Pulmonary artery endothelial cell (primary cell): Measurements from ENCODE around the gene PIK3IP1. TPM values are rescaled to one million over a fixed set of nuclear protein-coding genes. Genes with fewer than 3 reads are reported as not detected.
"Not testable (repeated sequence)": the region's sequence is repeated elsewhere in the genome, so short reads cannot be mapped to it uniquely, and the experiment has no call there.

ENCODE experiments used
- DNase-seq: peaks from one replicate; pipeline ENCODE4 v3.0.0-alpha.2; 2011; ENCODE audit warnings: low read depth, low spot score
- total RNA-seq: library from RNA; depleted of rRNA; stranded (reverse); fragments of >200 nt; gene quantifications from 2 replicates; pipeline ENCODE4 v1.2.3, GENCODE V29; 2014

PIK3IP1 gene
- total RNA-seq, 1 donor from 2014 or later: 13.6 TPM

DNA sequence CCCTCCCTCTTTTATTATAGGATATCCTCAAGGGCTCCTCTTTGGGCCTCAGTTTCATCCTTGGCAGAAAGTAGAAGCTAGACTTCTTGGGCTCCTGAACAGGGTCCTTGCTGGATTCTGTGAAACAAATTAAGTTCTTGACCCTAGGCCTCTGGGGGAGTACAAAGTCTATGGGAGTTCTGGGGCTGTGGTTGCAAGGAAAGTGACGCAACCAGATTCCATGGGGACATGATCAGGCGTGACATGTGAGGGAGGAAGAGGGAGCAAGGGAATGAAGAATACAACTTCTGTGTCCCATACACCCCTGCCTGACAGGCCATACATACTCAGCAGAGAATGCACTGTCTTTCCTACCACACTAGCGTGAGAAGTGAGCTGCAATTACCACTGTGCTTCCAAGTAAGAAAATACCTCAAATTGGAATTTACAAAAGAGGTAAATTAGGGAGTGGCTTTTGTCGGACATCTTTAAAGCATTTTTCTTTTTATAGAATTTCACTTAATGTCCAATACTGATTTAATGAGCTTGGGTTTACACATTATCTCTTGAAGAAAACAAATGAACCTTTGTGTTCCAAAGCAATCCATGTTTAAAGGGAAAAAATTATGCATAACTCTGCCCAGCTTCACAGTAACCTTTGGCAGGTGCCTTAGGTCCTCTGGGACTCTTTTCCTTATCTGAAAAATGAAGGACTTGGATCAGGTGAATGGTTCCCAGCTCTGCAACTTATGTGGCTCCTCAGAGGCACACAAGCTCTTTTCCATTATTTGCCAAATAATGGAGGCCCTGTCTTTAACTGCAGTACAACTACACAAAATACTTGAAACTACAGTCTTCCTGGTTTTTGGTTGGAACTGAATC, 41.3 kb downstream of the PIK3IP1 start:
- DNase-seq: no peak

DNA sequence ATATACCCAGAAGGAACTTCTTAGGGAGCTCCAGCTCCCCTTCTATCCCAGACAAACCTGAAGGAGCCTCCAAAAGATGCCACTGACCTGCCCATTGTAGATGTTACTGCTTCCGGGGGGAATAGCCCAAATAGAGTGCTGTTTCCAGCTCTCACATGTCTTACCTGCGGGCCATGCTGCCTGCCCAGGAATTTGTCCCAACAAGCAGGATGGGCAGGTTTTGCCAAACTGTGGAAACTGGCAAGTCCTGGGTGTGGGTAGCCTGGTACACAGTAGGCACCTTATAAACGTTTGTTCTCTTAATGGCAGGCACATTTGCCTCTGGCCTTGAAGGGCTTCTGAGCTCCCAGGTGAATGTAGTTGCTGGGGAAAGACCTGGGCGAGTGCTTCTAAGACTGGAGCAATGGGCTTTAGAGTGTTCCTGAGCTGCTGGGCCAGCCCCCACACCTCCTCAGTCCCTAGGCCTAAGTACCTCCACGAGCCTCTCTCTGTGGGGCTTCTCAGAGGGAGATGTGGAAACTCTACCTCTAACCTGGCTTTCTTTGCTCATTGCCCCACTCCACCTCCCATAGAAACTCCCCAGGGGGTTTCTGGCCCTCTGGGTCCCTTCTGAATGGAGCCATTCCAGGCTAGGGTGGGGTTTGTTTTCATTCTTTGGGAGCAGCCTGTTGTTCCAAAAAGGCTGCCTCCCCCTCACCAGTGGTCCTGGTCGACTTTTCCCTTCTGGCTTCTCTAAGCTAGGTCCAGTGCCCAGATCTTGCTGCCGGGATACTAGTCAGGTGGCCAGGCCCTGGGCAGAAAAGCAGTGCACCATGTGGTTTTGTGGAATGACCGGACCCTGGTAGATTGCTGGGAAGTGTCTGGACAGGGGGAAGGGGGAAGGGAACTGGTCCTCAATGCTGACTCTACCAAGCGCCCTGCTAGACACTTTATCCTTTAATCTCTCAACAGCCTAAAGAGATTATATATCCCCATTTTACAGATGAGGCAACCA, 43.0 kb downstream of the PIK3IP1 start:
- no peak for DNase-seq

DNA sequence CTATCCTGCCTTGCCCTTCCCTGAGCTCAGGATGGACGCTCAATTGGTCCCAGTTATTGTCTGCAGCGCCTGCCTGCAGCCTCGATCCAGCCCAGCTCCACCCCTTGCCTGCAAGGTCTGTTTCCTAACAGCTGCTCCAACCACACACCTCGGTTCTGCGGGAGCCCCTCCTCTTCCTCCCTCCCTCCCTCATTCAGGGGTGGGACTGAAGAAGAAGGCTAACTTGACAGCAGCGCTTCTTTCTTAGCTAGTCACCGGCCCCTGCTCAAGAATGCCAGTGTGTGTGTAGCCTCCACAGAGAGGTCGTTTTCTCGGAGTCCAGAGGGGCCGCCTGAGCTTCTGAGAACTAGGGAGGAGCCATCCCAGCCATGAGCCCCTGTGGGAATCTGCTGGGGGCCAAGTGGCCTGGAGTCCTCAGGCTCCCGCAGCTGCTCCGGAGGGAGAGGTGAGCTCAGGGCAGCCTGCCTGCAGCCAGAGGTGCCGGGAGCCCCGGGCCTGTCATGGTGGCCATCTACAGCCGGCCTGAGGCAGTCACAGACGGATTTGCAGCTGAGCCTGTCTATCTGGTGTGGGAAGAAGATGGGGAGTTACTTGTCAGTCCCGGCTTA, 44.0 kb downstream of the PIK3IP1 start:
- no peak for DNase-seq

DNA sequence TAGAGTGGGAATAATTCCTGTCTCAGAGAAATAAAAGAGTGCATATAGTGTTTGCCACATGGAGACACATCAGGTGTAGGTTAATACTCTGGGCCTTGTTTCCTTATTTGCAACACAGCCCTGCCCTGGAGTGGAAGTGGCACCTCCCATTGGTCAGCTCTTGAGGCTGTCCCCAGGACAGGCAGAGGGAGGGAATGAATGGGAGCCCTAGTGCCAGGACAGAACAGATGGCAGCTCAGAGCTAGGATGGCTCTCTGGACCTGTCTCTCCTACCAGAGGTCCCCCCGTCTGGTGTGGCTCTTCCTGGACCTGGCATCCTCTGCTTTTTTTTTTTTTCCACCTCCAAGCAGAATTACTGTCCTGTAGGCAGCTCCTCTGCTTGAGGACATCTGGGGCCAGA, 44.6 kb downstream of the PIK3IP1 start:
- DNase-seq: no peak

DNA sequence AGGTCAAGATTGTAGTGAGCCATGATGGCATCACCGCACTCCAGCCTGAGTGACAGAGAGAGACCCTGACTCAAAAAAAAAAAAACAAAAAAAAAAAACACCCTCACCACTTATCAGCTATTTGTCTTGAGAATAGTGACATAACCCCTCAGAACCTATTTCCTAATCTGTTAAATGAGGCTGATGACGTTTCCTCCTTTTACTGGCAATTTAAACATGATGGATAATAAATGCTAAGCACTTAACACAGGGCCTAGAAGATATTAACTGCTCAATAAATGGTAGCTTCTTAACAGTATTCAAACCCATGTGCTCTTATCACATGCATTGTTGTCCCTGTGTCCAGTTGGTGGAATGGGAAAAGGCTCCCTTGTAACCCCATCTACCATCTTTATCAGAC, 45.6 kb downstream of the PIK3IP1 start:
- DNase-seq: no peak

DNA sequence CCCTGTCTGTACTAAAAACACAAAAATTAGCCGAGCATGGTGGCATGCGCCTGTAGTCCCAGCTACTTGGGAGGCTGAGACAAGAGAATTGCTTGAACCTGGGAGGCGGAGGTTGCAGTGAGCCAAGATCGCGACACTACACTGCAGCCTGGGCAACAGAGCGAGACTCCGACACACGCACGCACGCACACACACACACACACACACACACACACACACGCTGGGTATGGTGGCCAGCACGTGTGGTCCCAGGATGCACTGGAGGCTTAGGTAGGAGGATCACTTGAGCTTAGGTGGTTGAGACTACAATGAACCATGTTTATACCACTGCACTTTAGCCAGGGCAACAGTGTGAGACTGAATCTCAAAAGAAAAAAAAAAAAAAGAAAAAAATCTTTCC, 46.3 kb downstream of the PIK3IP1 start:
- DNase-seq: not testable (repeated sequence)

DNA sequence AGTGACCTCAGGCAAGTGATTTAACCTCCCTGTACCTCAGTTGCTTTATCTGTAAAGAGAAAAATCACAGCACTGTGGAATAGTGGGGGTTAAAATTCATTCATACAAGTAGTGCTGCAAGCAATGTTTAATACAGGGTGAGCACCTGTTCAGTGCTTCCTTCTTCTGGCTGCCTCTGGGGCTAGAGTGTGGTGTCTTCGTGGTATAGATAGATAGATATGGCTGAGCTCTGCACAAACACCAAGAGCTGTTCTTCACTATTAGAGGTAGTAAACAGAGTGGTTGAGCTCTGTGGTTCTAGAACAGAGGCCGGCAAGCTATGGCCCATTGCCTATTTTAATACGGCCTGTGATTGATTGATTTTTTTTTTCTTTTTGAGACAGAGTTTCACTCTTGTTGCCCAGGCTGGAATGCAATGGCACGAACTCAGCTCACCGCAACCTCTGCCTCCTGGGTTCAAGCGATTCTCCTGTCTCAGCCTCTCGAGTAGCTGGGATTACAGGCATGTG, 47.3 kb downstream of the PIK3IP1 start:
- no peak for DNase-seq

DNA sequence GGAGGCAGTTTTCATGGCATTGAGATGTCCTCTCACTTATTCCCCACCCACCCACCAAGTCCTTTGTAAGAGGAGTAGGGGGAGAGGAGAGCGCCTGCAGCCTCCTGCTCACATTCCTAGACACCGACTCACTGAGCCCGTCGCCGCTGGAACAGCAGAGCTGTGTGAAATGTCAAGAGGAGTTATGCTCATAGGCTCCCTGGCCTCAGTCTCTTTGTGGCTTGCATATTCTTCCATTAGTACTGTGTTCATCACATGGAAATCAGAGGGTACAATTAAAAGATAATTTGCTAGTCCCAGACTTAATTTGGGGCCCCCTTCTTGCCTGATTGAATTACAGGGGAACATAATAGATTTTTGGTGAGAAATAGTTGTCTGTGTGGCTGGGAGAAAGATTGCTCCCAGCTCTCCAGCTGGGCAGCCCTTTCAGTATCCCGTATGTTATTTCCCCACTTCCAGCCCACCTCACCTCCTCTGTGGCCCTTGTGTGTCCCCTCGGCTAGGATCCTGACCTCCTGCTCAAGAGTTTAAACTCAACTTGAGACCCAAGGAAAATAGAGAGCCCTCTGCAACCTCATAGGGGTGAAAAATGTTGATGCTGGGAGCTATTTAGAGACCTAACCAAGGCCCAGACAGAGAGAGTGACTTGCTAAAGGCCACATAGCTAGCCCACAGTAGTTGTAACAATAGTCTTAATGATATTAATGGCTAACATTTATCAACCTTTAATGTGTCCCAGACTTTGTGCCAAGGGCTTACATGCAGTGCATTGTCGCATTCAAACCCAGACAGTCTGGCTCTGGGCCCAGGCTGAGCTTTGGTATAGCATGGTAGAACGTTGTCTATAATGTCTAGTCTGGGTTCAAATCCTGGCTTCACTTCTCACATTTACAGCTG, 48.0 kb downstream of the PIK3IP1 start:
- no peak for DNase-seq

DNA sequence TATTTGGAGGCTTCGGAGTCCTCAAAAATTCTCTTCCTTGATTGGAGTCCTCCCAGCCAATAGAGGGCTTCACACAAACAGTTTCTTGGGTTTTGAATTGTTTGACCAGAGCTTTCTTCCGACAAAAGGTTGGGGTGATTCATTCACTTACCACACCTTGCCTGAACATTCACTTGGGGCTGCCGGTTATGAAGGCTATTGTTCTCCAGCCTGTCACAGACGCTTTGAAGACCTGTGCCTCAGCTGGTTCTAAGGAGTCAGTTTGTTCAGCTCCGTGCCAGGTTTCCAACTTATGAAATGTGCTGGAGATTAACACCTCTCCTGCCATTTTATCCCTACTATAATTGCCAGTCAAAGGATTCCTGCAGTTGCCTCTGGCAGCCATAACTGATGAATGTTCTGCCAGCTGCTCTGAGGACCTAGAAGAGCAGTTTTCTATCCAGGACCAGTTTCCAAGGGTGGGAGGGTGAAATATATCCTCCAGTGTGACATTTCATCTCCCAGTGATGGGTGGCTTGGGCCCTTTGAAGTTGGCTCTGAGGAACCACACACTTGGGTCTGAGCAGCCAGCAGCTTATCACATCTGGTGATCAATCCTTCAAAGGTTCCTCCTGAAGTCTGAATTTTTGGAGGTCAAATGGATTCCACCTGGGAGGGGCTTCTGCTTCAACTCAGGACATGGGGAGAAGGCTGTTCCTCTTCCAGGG, 48.8 kb downstream of the PIK3IP1 start:
- no peak for DNase-seq

DNA sequence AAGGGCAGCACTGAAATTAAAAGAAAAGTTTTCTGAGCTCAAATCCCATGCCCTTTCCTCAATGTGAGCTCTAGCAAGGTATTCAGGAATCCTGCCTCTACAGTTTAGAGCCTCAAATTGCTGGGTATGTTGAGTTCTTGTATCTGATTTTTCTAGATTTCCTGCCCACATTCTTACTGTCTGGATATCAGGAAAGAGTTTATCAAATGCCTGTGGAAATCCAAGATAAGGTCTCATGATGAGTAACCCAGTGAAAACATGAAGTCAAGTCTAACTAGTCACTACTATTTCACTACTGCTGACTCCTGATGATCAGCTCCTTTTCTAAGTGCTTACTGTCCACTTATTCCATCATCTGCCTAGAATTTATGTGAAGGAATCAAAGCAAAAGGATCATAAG, 50.4 kb downstream of the PIK3IP1 start:
- no peak for DNase-seq

DNA sequence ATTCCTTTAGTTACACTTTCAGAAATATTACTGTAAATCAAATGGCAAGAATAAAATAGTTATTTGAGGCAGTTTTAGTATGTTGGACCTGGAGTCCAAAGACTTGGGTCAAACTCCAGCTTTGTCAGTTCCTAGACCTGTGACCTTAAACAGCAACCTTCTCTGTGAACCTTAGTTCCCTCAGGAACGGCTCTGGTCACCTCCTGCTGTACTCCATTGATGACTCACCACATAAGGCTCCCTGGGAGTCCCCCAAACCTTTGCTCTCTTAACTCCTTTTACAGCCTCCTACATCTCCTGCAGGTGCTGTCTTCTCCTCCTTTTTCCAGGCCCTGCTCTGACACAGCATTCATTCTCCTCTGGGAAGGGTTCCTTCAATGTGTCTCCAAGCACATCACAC, 51.1 kb downstream of the PIK3IP1 start:
- no peak for DNase-seq

DNA sequence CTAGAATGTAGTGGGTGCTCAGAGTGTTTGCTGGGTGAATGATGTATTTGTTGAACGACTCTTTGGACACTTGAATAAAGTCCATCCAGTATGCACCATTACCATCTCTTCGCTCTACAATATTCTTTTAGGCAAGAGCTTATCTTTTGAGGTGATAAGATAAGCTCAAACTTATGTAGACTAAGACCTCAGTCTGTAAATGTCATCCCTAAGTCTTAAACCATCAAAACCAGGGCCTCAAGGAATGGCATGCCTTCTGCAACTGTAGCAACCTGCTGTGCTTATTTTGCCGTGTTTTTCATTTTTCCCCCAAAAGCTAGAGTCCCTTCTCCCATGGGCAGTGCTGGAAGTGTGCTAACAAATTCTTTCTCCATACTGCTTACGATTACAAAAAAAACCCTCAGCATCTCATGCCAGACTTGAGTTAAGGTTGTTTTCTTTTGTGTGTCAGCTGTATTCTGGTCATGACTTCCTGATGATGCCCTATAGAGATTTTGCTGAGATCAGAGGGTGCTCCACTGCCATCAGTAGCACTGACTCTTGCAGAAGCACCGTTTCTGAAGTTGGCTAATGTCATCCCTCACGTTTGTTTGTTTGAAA, 52.4 kb downstream of the PIK3IP1 start:
- DNase-seq: no peak

DNA sequence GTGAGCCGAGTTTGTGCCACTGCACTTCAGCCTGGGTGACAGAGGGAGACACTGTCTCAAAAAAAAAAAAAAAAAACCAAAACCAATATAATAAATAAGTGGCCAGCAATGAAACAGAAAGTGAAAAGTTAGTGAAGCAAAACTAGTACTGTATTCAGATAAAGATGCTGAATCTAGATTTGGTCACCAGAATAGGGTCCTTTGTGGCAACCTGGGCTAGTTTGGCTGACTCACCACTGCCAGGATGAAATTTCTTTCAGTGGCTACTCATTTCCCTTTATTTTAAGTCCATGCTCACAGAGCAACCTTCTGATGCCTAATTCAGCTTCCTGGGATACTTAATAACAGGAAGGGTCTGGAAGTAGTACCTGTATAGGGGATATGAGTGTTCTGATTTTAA, 54.2 kb downstream of the PIK3IP1 start:
- no peak for DNase-seq

DNA sequence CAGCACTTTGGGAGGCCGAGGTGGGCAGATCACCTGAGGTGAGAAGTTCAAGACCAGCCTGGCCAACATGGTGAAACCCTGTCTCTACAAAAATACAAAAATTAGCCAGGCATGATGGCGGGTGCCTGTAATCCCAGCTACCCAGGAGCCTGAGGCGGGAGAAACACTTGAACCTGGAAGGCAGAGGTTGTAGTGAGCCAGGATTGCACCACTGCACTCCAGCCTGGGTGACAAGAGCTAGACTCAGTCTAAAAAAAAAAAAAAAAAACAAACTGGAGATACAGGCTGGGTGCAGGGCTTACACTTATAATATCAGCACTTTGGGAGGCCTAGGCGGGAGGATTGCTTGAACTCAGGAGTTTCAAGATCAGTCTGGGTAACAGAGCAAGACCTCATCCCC, 56.2 kb downstream of the PIK3IP1 start:
- DNase-seq: not testable (repeated sequence)

DNA sequence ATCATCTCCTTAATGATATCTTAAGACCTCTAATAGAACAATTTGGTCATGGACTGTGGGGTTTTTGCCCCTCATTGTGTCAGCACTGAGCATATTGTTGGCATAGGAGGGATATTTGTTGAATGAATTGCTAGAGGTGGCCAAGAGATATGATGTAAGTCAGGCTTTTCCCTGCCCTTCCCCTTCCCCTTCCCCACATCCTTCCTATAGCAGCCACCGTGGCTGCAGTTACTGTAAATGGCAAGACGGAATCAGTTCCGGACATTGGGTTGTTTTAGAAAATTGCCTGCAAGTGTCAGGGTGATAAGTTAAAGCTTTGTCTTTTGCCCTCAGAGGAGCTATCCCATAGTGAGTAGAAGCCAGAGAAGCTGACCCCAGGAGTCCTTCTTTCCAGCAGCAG, 57.2 kb downstream of the PIK3IP1 start:
- no peak for DNase-seq

DNA sequence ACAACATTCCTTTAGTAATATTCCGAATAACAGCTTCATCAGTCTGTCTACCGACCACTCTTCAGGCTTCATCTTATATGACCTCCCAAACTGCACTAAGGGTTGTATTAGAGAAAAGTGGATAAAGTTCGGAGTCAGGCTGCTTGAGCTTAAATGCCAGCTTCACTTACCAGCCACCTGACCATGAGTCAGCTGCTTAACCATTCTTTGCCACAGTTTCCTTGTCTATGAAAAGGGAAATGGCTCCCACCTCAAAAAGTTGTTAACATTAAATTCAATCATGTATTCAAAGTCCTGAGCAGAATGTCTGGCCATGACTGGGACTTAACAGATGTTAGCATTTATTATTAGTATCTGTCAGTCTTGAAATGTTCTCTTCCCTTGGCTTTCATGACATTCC, 59.3 kb downstream of the PIK3IP1 start:
- no peak for DNase-seq
